Measurements from ENCODE around the gene GAB2. TPM values are rescaled to one million over a fixed set of nuclear protein-coding genes. Genes with fewer than 3 reads are reported as not detected.
A peak's percentile ranks its signal among the peaks of the same experiment; 100 is the strongest.

Gene GAB2
- total and polyA plus RNA-seq, 2 of the 13 experiments (the other 11 are each of a cell fraction or from before 2014, with no cell fraction given) = 4.1 to 8.6 TPM

- TF ChIP-seq HOXD1 (CRISPR knock-in tag; IDR thresholded peaks at IDR 0.05) (no peak), TOE1 (CRISPR knock-in tag; IDR thresholded peaks at IDR 0.05) (no peak), RERE (CRISPR knock-in tag; IDR thresholded peaks at IDR 0.05; ENCODE audit: low read depth) (no peak), RNF2 (conservative IDR thresholded peaks at IDR 0.05; ENCODE audit: low read depth) (no peak), ZNF770 (CRISPR knock-in tag; IDR thresholded peaks at IDR 0.05) (no peak), ARNT (IDR thresholded peaks at IDR 0.05) (no peak), AHR (CRISPR knock-in tag; IDR thresholded peaks at IDR 0.05) (no peak), HDAC2 (CRISPR knock-in tag; IDR thresholded peaks at IDR 0.05) (peak; percentile 84), ISX (CRISPR knock-in tag; conservative IDR thresholded peaks at IDR 0.05) (no peak), ZNF446 (CRISPR knock-in tag; IDR thresholded peaks at IDR 0.05) (no peak), KMT2A (CRISPR knock-in tag; IDR thresholded peaks at IDR 0.05) (no peak), ZNF605 (CRISPR knock-in tag; IDR thresholded peaks at IDR 0.05) (no peak), ZGPAT (CRISPR knock-in tag; IDR thresholded peaks at IDR 0.05) (peak; percentile 54; the same call in 1 of the 2 replicates), NFAT5 (CRISPR knock-in tag; IDR thresholded peaks at IDR 0.05) (no peak)
Observed at GRCh38 chr11:78170874-78171549, 246.6 kb downstream of the GAB2 start (continued).
